ENCODE measurements around the gene GCNT1. TPM values are rescaled to one million over a fixed set of nuclear protein-coding genes. Genes with fewer than 3 reads are reported as not detected.

Gene GCNT1
- total RNA-seq, 1 donor from 2014 or later, result 33.7 TPM

DNA sequence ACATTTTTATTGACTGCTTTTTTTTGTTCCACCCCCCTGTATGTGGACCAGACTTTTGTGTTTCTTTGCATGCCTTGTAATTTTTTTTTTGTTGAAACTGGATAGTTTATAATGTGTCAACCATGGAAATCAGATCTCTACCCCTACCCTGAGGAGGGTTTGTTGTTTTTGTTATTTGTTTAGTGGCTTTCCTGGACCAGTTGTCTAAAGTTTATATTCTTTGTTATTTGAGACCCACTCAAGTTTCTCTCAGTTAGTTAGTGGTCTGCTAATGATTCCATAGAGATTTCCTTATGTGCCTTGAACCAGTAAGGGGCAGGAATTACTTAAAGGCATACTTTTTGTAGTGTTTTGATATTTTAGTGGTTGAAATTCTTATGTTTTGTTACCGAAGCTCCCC, 41.1 kb downstream of the GCNT1 start:
- no peaks in the 10 kb centered on the region for H3K27me3 Mint-ChIP-seq (ENCODE audit: unreplicated experiment)
- no peak overlapping the region for H3K4me3 Mint-ChIP-seq (ENCODE audit: unreplicated experiment)
- peaks cover 15% of the 10 kb centered on the region for H3K4me1 Mint-ChIP-seq (ENCODE audit: unreplicated experiment)
- peaks cover 10% of the 10 kb centered on the region for H3K36me3 Mint-ChIP-seq (ENCODE audit: low read depth, unreplicated experiment)
- TF ChIP-seq, protein P1, sequence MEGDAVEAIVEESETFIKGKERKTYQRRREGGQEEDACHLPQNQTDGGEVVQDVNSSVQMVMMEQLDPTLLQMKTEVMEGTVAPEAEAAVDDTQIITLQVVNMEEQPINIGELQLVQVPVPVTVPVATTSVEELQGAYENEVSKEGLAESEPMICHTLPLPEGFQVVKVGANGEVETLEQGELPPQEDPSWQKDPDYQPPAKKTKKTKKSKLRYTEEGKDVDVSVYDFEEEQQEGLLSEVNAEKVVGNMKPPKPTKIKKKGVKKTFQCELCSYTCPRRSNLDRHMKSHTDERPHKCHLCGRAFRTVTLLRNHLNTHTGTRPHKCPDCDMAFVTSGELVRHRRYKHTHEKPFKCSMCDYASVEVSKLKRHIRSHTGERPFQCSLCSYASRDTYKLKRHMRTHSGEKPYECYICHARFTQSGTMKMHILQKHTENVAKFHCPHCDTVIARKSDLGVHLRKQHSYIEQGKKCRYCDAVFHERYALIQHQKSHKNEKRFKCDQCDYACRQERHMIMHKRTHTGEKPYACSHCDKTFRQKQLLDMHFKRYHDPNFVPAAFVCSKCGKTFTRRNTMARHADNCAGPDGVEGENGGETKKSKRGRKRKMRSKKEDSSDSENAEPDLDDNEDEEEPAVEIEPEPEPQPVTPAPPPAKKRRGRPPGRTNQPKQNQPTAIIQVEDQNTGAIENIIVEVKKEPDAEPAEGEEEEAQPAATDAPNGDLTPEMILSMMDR (IDR thresholded peaks at IDR 0.05; ENCODE audit: unreplicated experiment), result no peak
- H3K27ac Mint-ChIP-seq (ENCODE audit: unreplicated experiment), result no peak overlapping the region
- H3K9me3 Mint-ChIP-seq (ENCODE audit: unreplicated experiment), result no peaks in the 10 kb centered on the region
- DNase-seq (ENCODE audit: low spot score), result no peak

DNA sequence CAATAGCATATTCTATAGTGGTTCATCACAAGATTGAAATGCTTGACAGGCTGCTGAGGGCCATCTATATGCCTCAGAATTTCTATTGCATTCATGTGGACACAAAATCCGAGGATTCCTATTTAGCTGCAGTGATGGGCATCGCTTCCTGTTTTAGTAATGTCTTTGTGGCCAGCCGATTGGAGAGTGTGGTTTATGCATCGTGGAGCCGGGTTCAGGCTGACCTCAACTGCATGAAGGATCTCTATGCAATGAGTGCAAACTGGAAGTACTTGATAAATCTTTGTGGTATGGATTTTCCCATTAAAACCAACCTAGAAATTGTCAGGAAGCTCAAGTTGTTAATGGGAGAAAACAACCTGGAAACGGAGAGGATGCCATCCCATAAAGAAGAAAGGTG, 43.8 kb downstream of the GCNT1 start:
- Mint-ChIP-seq H3K27ac (ENCODE audit: unreplicated experiment) (no peak overlapping the region), H3K4me3 (ENCODE audit: unreplicated experiment) (no peak overlapping the region), H3K4me1 (ENCODE audit: unreplicated experiment) (peaks cover 9% of the 10 kb centered on the region), H3K9me3 (ENCODE audit: unreplicated experiment) (no peaks in the 10 kb centered on the region), H3K27me3 (ENCODE audit: unreplicated experiment) (no peaks in the 10 kb centered on the region), H3K36me3 (ENCODE audit: low read depth, unreplicated experiment) (peaks cover 10% of the 10 kb centered on the region)
- DNase-seq (ENCODE audit: low spot score), result no peak
- TF ChIP-seq, protein P1 (IDR thresholded peaks at IDR 0.05; ENCODE audit: unreplicated experiment), result no peak

DNA sequence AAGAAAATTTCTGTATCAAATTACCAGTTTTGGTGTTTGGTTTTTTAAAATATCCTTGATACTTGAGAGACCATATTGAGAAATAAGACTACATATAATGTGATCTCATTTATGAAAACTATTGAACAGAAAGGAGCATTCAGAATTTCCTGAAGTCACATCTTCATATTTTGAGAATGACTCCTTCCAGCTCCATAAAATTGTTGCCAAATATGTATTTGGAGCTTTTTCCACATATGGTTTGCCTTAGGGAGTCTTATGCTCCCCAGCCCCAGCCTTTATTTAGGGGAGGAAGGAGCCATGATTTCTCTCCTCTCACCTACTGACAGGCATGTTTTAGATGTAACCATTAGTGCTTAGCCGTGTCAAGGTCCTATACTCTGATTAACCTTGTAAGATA, 51.1 kb downstream of the GCNT1 start:
- no peak for DNase-seq (ENCODE audit: low spot score)
- TF ChIP-seq, protein P1 (IDR thresholded peaks at IDR 0.05; ENCODE audit: unreplicated experiment), result no peak
- Mint-ChIP-seq H3K4me1 (ENCODE audit: unreplicated experiment) (no peaks in the 10 kb centered on the region), H3K9me3 (ENCODE audit: unreplicated experiment) (no peaks in the 10 kb centered on the region), H3K27me3 (ENCODE audit: unreplicated experiment) (no peaks in the 10 kb centered on the region), H3K36me3 (ENCODE audit: low read depth, unreplicated experiment) (no peaks in the 10 kb centered on the region), H3K4me3 (ENCODE audit: unreplicated experiment) (no peak overlapping the region), H3K27ac (ENCODE audit: unreplicated experiment) (no peak overlapping the region)

DNA sequence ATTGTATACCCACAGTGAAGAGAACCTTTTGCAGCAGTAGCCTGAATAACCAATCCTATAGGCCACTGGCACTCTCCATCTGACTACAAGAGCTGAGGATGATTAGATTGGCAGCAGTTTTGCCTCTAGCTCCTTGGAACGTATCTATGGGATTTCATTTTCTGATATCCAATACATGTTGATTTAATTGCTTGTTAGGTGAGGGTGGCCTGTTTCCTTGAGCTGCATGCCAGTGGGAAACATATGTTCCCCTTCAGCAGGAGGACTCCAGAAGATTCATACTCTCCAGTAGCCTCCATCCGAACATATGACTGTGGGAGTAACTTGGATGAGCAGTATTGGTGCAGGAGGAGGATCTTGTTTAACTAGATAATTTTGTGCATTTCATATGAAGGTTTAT, 51.5 kb downstream of the GCNT1 start:
- Mint-ChIP-seq H3K9me3 (ENCODE audit: unreplicated experiment) (no peaks in the 10 kb centered on the region), H3K4me3 (ENCODE audit: unreplicated experiment) (no peak overlapping the region), H3K4me1 (ENCODE audit: unreplicated experiment) (no peaks in the 10 kb centered on the region), H3K27ac (ENCODE audit: unreplicated experiment) (no peak overlapping the region), H3K27me3 (ENCODE audit: unreplicated experiment) (no peaks in the 10 kb centered on the region), H3K36me3 (ENCODE audit: low read depth, unreplicated experiment) (no peaks in the 10 kb centered on the region)
- TF ChIP-seq, protein P1 (IDR thresholded peaks at IDR 0.05; ENCODE audit: unreplicated experiment), result no peak
- no peak for DNase-seq (ENCODE audit: low spot score)

DNA sequence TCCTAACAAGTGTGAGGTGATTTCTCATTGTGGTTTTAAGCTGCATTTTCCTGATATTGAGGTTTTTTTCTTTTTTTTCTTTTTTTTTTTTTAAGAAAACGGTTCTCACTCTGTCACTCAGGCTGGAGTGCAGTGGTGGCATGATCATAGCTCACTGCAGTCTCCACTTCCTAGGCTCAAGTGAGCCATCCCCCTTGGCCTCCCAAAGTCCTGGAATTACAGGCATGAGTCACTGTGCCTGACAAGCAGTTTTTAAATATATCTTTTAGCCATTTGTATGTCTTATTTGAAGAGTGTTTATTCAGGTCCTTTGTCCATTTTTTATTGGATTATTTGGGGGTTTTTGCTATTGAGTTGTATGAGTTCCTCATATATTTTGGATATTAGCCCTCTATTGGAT, 53.8 kb downstream of the GCNT1 start:
- no peaks in the 10 kb centered on the region for H3K36me3 Mint-ChIP-seq (ENCODE audit: low read depth, unreplicated experiment)
- no peak for DNase-seq (ENCODE audit: low spot score)
- no peaks in the 10 kb centered on the region for H3K27me3 Mint-ChIP-seq (ENCODE audit: unreplicated experiment)
- H3K4me1 Mint-ChIP-seq (ENCODE audit: unreplicated experiment), result no peaks in the 10 kb centered on the region
- no peak overlapping the region for H3K27ac Mint-ChIP-seq (ENCODE audit: unreplicated experiment)
- no peaks in the 10 kb centered on the region for H3K9me3 Mint-ChIP-seq (ENCODE audit: unreplicated experiment)
- no peak overlapping the region for H3K4me3 Mint-ChIP-seq (ENCODE audit: unreplicated experiment)
- TF ChIP-seq, protein P1 (IDR thresholded peaks at IDR 0.05; ENCODE audit: unreplicated experiment), result no peak
